Activated CD4-positive, alpha-beta T cell treated with anti-CD3 and anti-CD28 coated beads for 36 hours (primary cell): ENCODE results near the gene PEX5L. TPM values are rescaled to one million over a fixed set of nuclear protein-coding genes. Genes with fewer than 3 reads are reported as not detected.
"Not testable (repeated sequence)": the region's sequence is repeated elsewhere in the genome, so short reads cannot be mapped to it uniquely, and the experiment has no call there.

Source experiments
- ATAC-seq: fragments of 200-7000 bp; cut with Tn5 transposase; one replicate; pipeline ENCODE4 v1.10.0; 2021; ENCODE audit warnings: mild to moderate bottlenecking, moderate library complexity
- CTCF ChIA-PET: fragments of 350-600 bp; sonication (Branson Sonifier 250); formaldehyde crosslinking; loops from one replicate; lab custom pipeline; 2021; ENCODE audit warnings: antibody characterized with exemption; lab: Charles Lee
- POLR2A ChIA-PET: fragments of 350-600 bp; sonication (Branson Sonifier 250); formaldehyde crosslinking; loops from one replicate; lab custom pipeline; 2021; ENCODE audit warnings: antibody characterized with exemption, inconsistent platforms; lab: Charles Lee
- DNase-seq: peaks from one replicate; pipeline ENCODE4 v3.0.0-alpha.2; 2020
- H3K27ac Mint-ChIP-seq: one replicate; pipeline ENCODE4 v1.8.0; 2021; ENCODE audit warnings: mixed read lengths
- H3K27me3 Mint-ChIP-seq: one replicate; pipeline ENCODE4 v1.8.0; 2021; ENCODE audit warnings: mixed read lengths
- H3K36me3 Mint-ChIP-seq: one replicate; pipeline ENCODE4 v1.8.0; 2021; ENCODE audit warnings: low read depth, mixed read lengths
- H3K4me1 Mint-ChIP-seq: one replicate; pipeline ENCODE4 v1.8.0; 2021; ENCODE audit warnings: mixed read lengths
- H3K4me3 Mint-ChIP-seq: one replicate; pipeline ENCODE4 v1.8.0; 2021; ENCODE audit warnings: mild to moderate bottlenecking, moderate library complexity, mixed read lengths
- H3K9me3 Mint-ChIP-seq: one replicate; pipeline ENCODE4 v1.8.0; 2021; ENCODE audit warnings: low read depth, mixed read lengths
- intact Hi-C, 2 experiments: fragments of 100-400 bp; cut with DNase I in 1 of 2; cut with micrococcal nuclease in 1 of 2; formaldehyde crosslinking; loops; one replicate each; pipeline versions ENCODE4 v1.14.2 to v1.15.1; 2022 to 2024; cut with DNase I, micrococcal nuclease
- total RNA-seq, 2 experiments: library from RNA; stranded (reverse); gene quantifications; one replicate each; pipeline ENCODE4 v1.2.3, GENCODE V29; 2021

Gene PEX5L
- total RNA-seq, 2 experiments from 2014 or later, result 0.35 TPM; not detected in 1

DNA sequence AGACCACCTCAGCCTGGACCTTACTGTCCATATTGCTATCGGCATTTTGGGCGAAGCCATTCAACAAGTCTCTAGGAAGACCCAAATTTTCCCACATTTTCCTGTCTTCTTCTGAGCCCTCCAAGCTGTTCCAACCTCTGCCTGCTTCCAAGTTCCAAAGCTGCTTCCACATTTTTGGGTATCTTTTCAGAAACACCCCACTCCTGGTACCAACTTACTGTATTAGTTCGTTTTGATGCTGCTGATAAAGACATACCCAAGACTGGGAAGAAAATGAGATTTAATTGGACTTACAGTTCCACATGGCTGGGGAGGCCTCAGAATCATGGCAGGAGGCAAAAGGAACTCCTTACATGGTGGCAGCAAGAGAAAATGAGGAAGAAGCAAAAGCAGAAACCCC lies 28.4 kb downstream of the PEX5L start:
- CTCF ChIA-PET, H3K4me1 Mint-ChIP-seq: not testable (repeated sequence)
- peaks cover 13% of the 10 kb centered on the region for H3K9me3 Mint-ChIP-seq

DNA sequence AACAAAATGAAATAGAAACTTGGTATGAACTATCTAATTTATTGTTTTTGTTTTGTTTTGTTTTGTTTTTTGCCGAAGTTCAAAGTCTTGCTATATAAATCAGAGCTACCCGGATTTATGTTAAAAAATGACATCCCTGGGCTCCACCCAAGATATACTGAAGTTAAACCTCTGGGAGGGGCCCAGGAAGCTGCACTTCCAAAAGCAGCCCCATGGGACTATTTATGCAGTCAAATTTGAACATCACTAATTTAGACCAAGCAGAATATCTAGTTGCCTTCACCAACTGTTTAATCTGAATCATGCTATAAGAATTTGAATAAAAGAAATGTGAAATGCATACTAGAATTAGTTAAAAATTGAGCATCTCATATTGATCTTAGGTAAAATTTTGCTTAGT lies 32.2 kb downstream of the PEX5L start:
- Mint-ChIP-seq H3K27ac (no peak overlapping the region), H3K9me3 (peaks cover 12% of the 10 kb centered on the region), H3K27me3 (no peaks in the 10 kb centered on the region), H3K36me3 (no peaks in the 10 kb centered on the region), H3K4me1 (no peaks in the 10 kb centered on the region), H3K4me3 (no peak overlapping the region)
- CTCF ChIA-PET, result interaction anchor here (0.5 kb wide), 1 partner anchor 220 kb away, joined by 3 read pairs; no protein-coding TSS in a partner anchor
- ATAC-seq (no peak), DNase-seq (no peak)
- POLR2A ChIA-PET, result no interaction called here
- intact Hi-C loops, result no loop called here

More for the DNA sequence above, 28.4 kb downstream of the PEX5L start:
- H3K36me3 Mint-ChIP-seq, POLR2A ChIA-PET, H3K4me3 Mint-ChIP-seq, DNase-seq, ATAC-seq, H3K27me3 Mint-ChIP-seq, H3K27ac Mint-ChIP-seq, intact Hi-C loops: not testable (repeated sequence)

DNA sequence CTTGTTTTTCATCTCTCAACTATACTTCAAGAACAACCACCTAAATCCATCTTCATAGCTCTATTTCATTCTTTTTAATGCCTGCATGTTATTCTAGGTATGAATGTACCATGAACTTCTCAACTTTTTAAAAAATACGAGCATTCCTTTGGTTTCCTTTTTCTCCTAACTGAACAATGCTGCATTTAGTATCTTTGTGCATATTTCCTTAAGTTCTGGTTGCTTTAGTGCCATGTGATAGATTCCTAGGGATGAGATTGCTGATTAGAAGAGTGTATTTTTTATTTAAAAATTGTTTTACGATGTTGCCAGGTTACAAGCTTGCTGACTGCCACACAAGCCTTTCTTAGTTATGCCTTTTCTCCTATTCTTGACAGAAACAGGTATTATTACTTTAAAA lies 34.7 kb downstream of the PEX5L start:
- H3K4me1 Mint-ChIP-seq, result no peaks in the 10 kb centered on the region
- DNase-seq (no peak), ATAC-seq (no peak)
- intact Hi-C loops, result no loop called here
- H3K36me3 Mint-ChIP-seq, result no peaks in the 10 kb centered on the region
- no peak overlapping the region for H3K4me3 Mint-ChIP-seq
- no peaks in the 10 kb centered on the region for H3K27me3 Mint-ChIP-seq
- H3K9me3 Mint-ChIP-seq, result peaks cover 6% of the 10 kb centered on the region
- no peak overlapping the region for H3K27ac Mint-ChIP-seq
- POLR2A ChIA-PET, result no interaction called here
- CTCF ChIA-PET, result interaction anchor here (0.6 to 0.7 kb wide), 2 partner anchors 11 to 583 kb away, joined by 3 read pairs; no protein-coding TSS in a partner anchor

DNA sequence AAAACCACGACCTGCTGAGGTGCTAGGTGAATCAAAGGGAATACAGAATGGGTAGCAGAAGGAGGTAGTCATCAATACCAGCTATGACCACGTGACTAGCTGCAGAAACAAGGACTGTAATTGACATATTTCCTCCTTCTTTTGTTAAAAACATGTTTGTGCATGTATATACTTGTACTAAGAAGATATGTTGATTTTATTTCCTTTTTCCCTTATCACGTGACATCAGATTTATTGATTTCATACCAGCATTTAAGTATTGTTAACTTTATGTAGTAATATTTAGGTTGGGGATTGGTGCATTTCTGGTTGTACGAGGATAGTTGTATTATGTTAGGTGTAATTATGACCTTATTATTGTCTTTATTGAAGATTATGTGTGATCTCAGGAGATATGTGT lies 36.2 kb downstream of the PEX5L start:
- DNase-seq (no peak), ATAC-seq (no peak)
- no peaks in the 10 kb centered on the region for H3K27me3 Mint-ChIP-seq
- no peaks in the 10 kb centered on the region for H3K4me1 Mint-ChIP-seq
- H3K4me3 Mint-ChIP-seq, result no peak overlapping the region
- H3K36me3 Mint-ChIP-seq, result no peaks in the 10 kb centered on the region
- no peaks in the 10 kb centered on the region for H3K9me3 Mint-ChIP-seq
- intact Hi-C loops, result no loop called here
- H3K27ac Mint-ChIP-seq, result no peak overlapping the region
- POLR2A ChIA-PET, result no interaction called here
- CTCF ChIA-PET, result no interaction called here

DNA sequence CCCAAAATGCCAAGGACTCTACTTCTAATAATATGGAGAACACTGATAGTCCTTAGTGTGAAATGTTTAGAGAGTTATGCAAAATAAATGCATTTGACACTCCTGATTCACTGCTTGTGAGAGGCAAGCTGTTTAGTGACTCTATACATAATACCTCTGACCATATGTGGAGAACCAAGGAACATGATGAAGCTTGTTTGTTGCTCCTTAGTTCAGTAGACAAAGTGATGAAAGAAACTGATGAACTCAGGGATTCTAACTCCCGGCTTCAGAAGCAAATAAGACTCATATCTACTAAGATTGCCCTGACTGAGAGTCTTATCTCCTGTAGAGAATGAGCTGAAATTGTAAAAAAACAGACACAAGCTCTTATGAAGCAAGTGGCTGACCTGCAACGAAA lies 41.3 kb downstream of the PEX5L start:
- Mint-ChIP-seq H3K4me3 (no peak overlapping the region), H3K27me3 (no peaks in the 10 kb centered on the region), H3K36me3 (no peaks in the 10 kb centered on the region), H3K9me3 (no peaks in the 10 kb centered on the region), H3K4me1 (no peaks in the 10 kb centered on the region), H3K27ac (no peak overlapping the region)
- ATAC-seq (no peak), DNase-seq (no peak)
- POLR2A ChIA-PET, result no interaction called here
- CTCF ChIA-PET, result no interaction called here
- intact Hi-C loops, result no loop called here

DNA sequence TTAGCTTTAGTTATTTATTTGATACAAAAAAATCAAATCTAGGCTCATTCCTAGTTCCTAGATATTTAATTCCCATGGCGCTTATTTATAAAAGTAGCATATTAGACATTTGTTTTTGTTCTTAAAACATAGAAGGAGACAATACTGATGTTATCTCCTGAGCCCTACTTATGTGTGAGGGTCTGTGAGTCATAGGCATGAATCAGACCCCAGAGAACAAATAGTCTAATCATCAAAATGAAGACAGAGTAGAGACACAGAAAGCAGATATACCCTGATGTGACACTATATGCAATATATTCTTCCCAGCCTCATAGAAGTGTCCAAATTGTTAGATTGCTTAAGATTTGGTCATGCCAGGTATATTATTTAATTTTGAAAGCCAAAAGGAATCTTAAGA lies 44.9 kb downstream of the PEX5L start:
- no peaks in the 10 kb centered on the region for H3K36me3 Mint-ChIP-seq
- ChIA-PET CTCF (interaction anchor here (1.6 kb wide), 1 partner anchor 44 kb away, joined by 5 read pairs; the partner anchor contains the start of gene PEX5L), POLR2A (no interaction called here)
- ATAC-seq, result no peak
- H3K27me3 Mint-ChIP-seq, result no peaks in the 10 kb centered on the region
- H3K9me3 Mint-ChIP-seq, result no peaks in the 10 kb centered on the region
- H3K4me1 Mint-ChIP-seq, result no peaks in the 10 kb centered on the region
- no peak overlapping the region for H3K4me3 Mint-ChIP-seq
- intact Hi-C loops, result no loop called here
- no peak for DNase-seq
- no peak overlapping the region for H3K27ac Mint-ChIP-seq

DNA sequence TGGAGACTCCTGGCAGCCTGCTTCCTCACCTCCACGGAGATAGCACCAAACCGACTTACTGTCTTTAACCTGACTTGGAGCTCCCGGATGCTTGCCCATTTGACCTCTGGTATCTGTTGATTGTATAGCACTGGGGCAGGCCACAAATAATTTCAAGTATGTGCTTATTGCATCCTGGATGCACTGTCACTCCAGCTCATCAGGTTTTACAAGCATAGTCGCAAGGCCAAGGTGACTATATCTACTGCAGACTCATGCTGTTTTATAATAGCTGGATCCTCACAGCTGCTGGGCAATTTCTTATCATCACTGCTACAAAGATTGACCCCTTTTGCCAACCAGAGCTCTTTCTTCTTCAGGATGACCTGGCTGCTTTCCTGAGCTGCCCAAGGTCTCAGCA lies 45.6 kb downstream of the PEX5L start:
- ATAC-seq (no peak), DNase-seq (no peak)
- H3K27me3 Mint-ChIP-seq, result no peaks in the 10 kb centered on the region
- no peaks in the 10 kb centered on the region for H3K4me1 Mint-ChIP-seq
- CTCF ChIA-PET, result interaction anchor here (0.7 to 1.6 kb wide), 3 partner anchors 11 to 144 kb away, joined by 3 to 5 read pairs (median 3); partner anchors contain the start of gene PEX5L
- POLR2A ChIA-PET, result no interaction called here
- no peaks in the 10 kb centered on the region for H3K9me3 Mint-ChIP-seq
- intact Hi-C loops, result no loop called here
- no peak overlapping the region for H3K27ac Mint-ChIP-seq
- H3K36me3 Mint-ChIP-seq, result no peaks in the 10 kb centered on the region
- H3K4me3 Mint-ChIP-seq, result no peak overlapping the region

DNA sequence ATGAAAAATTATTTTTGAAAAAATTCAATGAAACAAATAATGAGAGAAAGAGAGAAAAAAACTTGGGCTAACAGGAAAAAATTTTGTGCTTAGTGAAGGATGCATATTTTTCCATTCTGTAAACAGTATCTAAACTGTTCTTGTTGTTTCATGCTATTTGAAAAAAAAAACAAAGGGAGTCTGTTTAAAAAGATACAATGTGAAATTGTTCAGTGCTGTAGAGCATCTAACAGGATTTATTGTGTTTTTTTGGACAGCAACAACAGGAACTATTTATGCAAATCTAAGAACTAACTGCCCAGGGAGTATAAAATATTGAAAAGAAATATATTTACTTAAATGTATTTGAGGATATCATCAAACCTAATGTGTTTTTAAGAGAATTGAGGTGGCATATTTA lies 55.1 kb downstream of the PEX5L start:
- Mint-ChIP-seq H3K27ac (no peak overlapping the region), H3K36me3 (no peaks in the 10 kb centered on the region), H3K9me3 (no peaks in the 10 kb centered on the region), H3K27me3 (peaks cover 2% of the 10 kb centered on the region), H3K4me3 (no peak overlapping the region), H3K4me1 (no peaks in the 10 kb centered on the region)
- CTCF ChIA-PET, result no interaction called here
- POLR2A ChIA-PET, result no interaction called here
- intact Hi-C loops, result no loop called here
- DNase-seq, result no peak
- no peak for ATAC-seq

DNA sequence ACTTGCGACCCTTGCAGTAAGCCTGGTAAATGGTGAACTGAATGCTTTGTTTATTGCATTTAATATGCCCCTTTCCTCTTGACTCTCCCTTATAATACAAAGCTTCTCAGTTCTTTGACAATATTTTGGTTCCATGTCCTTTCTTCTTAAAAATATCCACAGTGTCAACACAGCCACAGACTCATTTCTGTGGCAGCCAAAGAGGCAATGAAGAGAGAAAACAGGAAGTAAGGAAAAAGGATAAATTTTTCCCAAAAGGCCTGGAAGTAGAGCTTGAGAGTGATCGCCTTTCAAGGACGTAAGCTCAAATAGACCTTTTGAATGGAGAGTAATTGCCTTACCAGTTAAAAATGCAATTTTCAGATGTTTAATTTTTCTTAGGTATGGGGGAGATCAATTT lies 59.4 kb downstream of the PEX5L start:
- H3K27me3 Mint-ChIP-seq, result peaks cover 10% of the 10 kb centered on the region
- no peaks in the 10 kb centered on the region for H3K4me1 Mint-ChIP-seq
- H3K27ac Mint-ChIP-seq, result no peak overlapping the region
- ATAC-seq, result no peak
- H3K4me3 Mint-ChIP-seq, result no peak overlapping the region
- intact Hi-C loops, result no loop called here
- no peaks in the 10 kb centered on the region for H3K9me3 Mint-ChIP-seq
- ChIA-PET POLR2A (no interaction called here), CTCF (no interaction called here)
- no peaks in the 10 kb centered on the region for H3K36me3 Mint-ChIP-seq
- DNase-seq, result no peak

DNA sequence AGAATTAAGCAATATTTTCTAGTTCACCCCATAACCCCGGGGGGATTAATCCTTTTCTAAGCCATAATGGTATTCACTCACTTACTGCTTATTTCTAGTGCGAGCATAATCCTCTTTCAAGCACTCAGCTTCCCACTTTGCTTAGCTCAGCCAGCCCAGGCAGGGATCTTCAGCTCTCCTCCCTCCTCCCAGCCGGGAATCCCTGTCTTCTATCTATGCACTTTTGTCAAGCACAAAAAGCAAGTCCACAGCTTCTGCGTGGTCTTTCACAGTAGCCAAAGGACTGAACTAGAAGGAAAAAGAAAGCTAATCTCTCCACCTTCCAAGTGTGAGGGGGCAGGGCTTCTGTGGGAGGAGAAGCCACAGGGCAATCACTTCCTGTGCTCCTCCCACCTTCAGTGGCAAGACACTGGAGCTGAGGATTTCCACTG lies 62.8 kb downstream of the PEX5L start:
- no peak for ATAC-seq
- intact Hi-C loops, result no loop called here
- DNase-seq, result peak; percentile 10

DNA sequence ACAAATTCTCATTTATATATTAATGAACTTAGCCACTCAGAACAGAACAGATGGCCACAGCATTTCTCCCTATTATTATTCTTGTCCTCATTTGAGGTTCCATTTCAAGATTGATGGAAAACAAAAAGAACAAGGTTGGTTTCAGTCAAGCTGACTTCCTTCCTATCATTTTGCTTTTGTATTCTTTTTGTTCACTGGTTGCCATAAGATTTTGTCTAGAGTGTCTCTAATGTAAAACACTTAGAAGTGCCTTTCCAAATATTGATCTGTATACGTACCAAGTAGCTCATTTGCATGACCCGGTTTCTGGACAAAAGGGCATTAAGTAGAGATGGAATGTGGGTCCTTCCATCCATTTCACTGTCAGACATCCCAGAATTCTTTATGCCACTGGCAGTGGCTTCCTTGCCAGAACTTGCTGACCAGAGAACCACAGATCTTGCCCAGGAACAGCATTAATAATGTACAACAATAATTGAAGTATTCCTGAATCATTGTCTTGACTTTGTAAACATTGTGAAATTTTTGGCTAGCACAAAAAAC lies 63.8 kb downstream of the PEX5L start:
- H3K27ac Mint-ChIP-seq, result no peak overlapping the region
- intact Hi-C loops, result no loop called here
- CTCF ChIA-PET, result no interaction called here
- DNase-seq (no peak), ATAC-seq (no peak)
- no peak overlapping the region for H3K4me3 Mint-ChIP-seq
- POLR2A ChIA-PET, result no interaction called here
- H3K9me3 Mint-ChIP-seq, result no peaks in the 10 kb centered on the region
- no peaks in the 10 kb centered on the region for H3K36me3 Mint-ChIP-seq
- peaks cover 6% of the 10 kb centered on the region for H3K4me1 Mint-ChIP-seq
- peaks cover 13% of the 10 kb centered on the region for H3K27me3 Mint-ChIP-seq

More for the DNA sequence above, 62.8 kb downstream of the PEX5L start:
- no peak overlapping the region for H3K27ac Mint-ChIP-seq
- ChIA-PET POLR2A (no interaction called here), CTCF (interaction anchor here (0.9 to 1.9 kb wide), 2 partner anchors 11 to 45 kb away, joined by 3 to 5 read pairs; no protein-coding TSS in a partner anchor)
- no peaks in the 10 kb centered on the region for H3K36me3 Mint-ChIP-seq
- peaks cover 13% of the 10 kb centered on the region for H3K27me3 Mint-ChIP-seq
- H3K4me1 Mint-ChIP-seq, result peaks cover 6% of the 10 kb centered on the region
- H3K9me3 Mint-ChIP-seq, result no peaks in the 10 kb centered on the region
- H3K4me3 Mint-ChIP-seq, result no peak overlapping the region

DNA sequence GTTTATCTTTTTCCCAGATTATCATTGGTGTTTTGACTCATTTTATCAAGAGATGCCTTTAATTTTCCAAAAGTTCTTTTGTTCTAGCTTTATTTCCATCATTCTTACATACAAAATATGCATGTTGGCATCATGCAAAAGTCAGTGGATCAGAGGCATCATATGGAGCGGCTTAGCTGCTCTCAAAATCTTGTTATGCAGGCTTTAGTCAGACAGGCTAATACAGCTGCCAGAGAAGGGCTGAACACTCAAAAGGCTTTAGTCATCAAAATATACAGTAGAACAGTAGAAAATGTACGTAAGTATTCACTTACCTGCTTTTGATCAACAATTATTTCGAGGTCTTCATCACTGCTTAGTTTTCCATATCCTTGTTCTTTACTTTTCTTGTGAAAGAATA lies 65.5 kb downstream of the PEX5L start:
- ATAC-seq, result no peak
- Mint-ChIP-seq H3K36me3 (no peaks in the 10 kb centered on the region), H3K27ac (no peak overlapping the region), H3K4me1 (peaks cover 10% of the 10 kb centered on the region), H3K9me3 (no peaks in the 10 kb centered on the region), H3K27me3 (peaks cover 15% of the 10 kb centered on the region), H3K4me3 (no peak overlapping the region)
- CTCF ChIA-PET, result no interaction called here
- POLR2A ChIA-PET, result no interaction called here
- intact Hi-C loops, result no loop called here
- DNase-seq, result no peak
